ENCODE data around the gene RAB10. TPM values are rescaled to one million over a fixed set of nuclear protein-coding genes. Genes with fewer than 3 reads are reported as not detected.
A peak's percentile ranks its signal among the peaks of the same experiment; 100 is the strongest.

Gene RAB10
- total and polyA plus RNA-seq, 2 of the 13 experiments (the other 11 are each of a cell fraction or from before 2014, with no cell fraction given) = 48.2 to 120 TPM

GRCh38 chr2:26018184-26019055, 15.5 kb upstream of the RAB10 start (continued):
- no peak for TF ChIP-seq HNF4A (CRISPR knock-in tag; IDR thresholded peaks at IDR 0.05)
- no peak for TF ChIP-seq NCOR1 (IDR thresholded peaks at IDR 0.05; ENCODE audit: borderline replicate concordance, low read length)
- TF ChIP-seq ZNF800 (CRISPR knock-in tag; IDR thresholded peaks at IDR 0.05) = no peak
- TF ChIP-seq ZNF607 (CRISPR knock-in tag; IDR thresholded peaks at IDR 0.05; ENCODE audit: borderline replicate concordance) = no peak
- TF ChIP-seq KLF11 (CRISPR knock-in tag; IDR thresholded peaks at IDR 0.05) = no peak
- TF ChIP-seq FOSL2 (CRISPR knock-in tag; IDR thresholded peaks at IDR 0.05) = peak; percentile 84
- TF ChIP-seq SMC3 (IDR thresholded peaks at IDR 0.05; ENCODE audit: low read length) = no peak
- peak; percentile 37; the same call in 1 of the 2 replicates for TF ChIP-seq ZNF687 (CRISPR knock-in tag; IDR thresholded peaks at IDR 0.05)

All from HepG2 (cell line).